GM12801 (cell line): ENCODE results near the gene CDH13.

Source experiments
- CTCF ChIP-seq: IDR thresholded peaks from one replicate; pipeline ENCODE4 v1.5.1; 2011; ENCODE audit warnings: control low read depth; ENCODE audit not compliant: insufficient read length; ENCODE audit errors: extremely low read depth

CDH13 gene

GRCh38 chr16:83158320-83158957, 531.7 kb downstream of the CDH13 start:
- no peak for TF ChIP-seq CTCF

GRCh38 chr16:83159049-83159448, 532.3 kb downstream of the CDH13 start:
- TF ChIP-seq CTCF, result no peak

- no peak for TF ChIP-seq CTCF
These were observed 533.7 kb downstream of the CDH13 start for GRCh38 chr16:83160287-83161020.

GRCh38 chr16:83162791-83163190, 536.0 kb downstream of the CDH13 start:
- no peak for TF ChIP-seq CTCF

- no peak for TF ChIP-seq CTCF
These were observed 538.0 kb downstream of the CDH13 start for GRCh38 chr16:83164816-83165215.

- TF ChIP-seq CTCF, result no peak
These were observed 544.6 kb downstream of the CDH13 start for GRCh38 chr16:83171396-83171795.

GRCh38 chr16:83174671-83175070, 547.9 kb downstream of the CDH13 start:
- no peak for TF ChIP-seq CTCF
